NOMO-1 treated with dmso at 0.1 percent for 144 hours (cell line): ENCODE data around the gene ZNF160.
"Not testable (repeated sequence)": the region's sequence is repeated elsewhere in the genome, so short reads cannot be mapped to it uniquely, and the experiment has no call there.

ENCODE experiments used
- DNase-seq: peaks from one replicate; lab custom pipeline; 2025; ENCODE audit not compliant: unreplicated experiment; lab: John Stamatoyannopoulos, UW

Gene ZNF160

GRCh38 chr19:53034054-53034453 is 69.2 kb downstream of the ZNF160 start:
- no peak for DNase-seq

GRCh38 chr19:53028306-53028705 is 74.9 kb downstream of the ZNF160 start:
- DNase-seq = not testable (repeated sequence)

GRCh38 chr19:53019684-53020083 is 83.5 kb downstream of the ZNF160 start:
- DNase-seq = no peak
